ENCODE data around the gene TNS1.

Gene TNS1

GRCh38 chr2:217999595-217999959, 3.2 kb downstream of the TNS1 start:
- Histone ChIP-seq H3K27ac (ENCODE audit: low read length) (no peak overlapping the region), H3K9me2 (replicated peaks; ENCODE audit: insufficient read depth, low read length) (no peaks in the 10 kb centered on the region), H3K4me2 (ENCODE audit: low read depth, low read length) (no peak overlapping the region), H4K20me1 (ENCODE audit: insufficient read depth, low read length) (no peaks in the 10 kb centered on the region), H3F3A (ENCODE audit: insufficient read depth, low read length) (no peaks in the 10 kb centered on the region), H3K4me3 (ENCODE audit: low read length) (no peak overlapping the region), H3K79me2 (ENCODE audit: low read length) (no peaks in the 10 kb centered on the region), H3K9me3 (replicated peaks; ENCODE audit: insufficient read depth, low read length) (no peaks in the 10 kb centered on the region), H3K27me3 (replicated peaks; ENCODE audit: insufficient read depth, low read length) (no peaks in the 10 kb centered on the region), H3K4me1 (ENCODE audit: low read length) (no peaks in the 10 kb centered on the region), H2AFZ (ENCODE audit: low read length) (no peak overlapping the region), H3K36me3 (replicated peaks; ENCODE audit: insufficient read depth, low read length) (no peaks in the 10 kb centered on the region), H3K9ac (ENCODE audit: low read length) (no peak overlapping the region)
- DNase-seq: no peak
- TF ChIP-seq EZH2phosphoT487 (IDR thresholded peaks at IDR 0.05; ENCODE audit: low read length) (no peak), EZH2 (optimal IDR thresholded peaks at IDR 0.05; ENCODE audit: low read depth, low read length) (no peak), CTCF (IDR thresholded peaks at IDR 0.05; ENCODE audit: low read length) (no peak)

GRCh38 chr2:217998926-217999594, 3.7 kb downstream of the TNS1 start:
- H2AFZ ChIP-seq (ENCODE audit: low read length): no peak overlapping the region
- no peaks in the 10 kb centered on the region for H3K36me3 ChIP-seq (replicated peaks; ENCODE audit: insufficient read depth, low read length)
- no peaks in the 10 kb centered on the region for H3K79me2 ChIP-seq (ENCODE audit: low read length)
- TF ChIP-seq EZH2phosphoT487 (IDR thresholded peaks at IDR 0.05; ENCODE audit: low read length): no peak
- no peaks in the 10 kb centered on the region for H3K9me3 ChIP-seq (replicated peaks; ENCODE audit: insufficient read depth, low read length)
- H3F3A ChIP-seq (ENCODE audit: insufficient read depth, low read length): no peaks in the 10 kb centered on the region
- DNase-seq: no peak
- no peak overlapping the region for H3K9ac ChIP-seq (ENCODE audit: low read length)
- no peaks in the 10 kb centered on the region for H3K27me3 ChIP-seq (replicated peaks; ENCODE audit: insufficient read depth, low read length)
- no peak overlapping the region for H3K4me2 ChIP-seq (ENCODE audit: low read depth, low read length)
- no peaks in the 10 kb centered on the region for H3K4me1 ChIP-seq (ENCODE audit: low read length)
- H3K9me2 ChIP-seq (replicated peaks; ENCODE audit: insufficient read depth, low read length): no peaks in the 10 kb centered on the region
- H3K27ac ChIP-seq (ENCODE audit: low read length): no peak overlapping the region
- no peak overlapping the region for H3K4me3 ChIP-seq (ENCODE audit: low read length)
- no peaks in the 10 kb centered on the region for H4K20me1 ChIP-seq (ENCODE audit: insufficient read depth, low read length)

- Histone ChIP-seq H3K79me2 (ENCODE audit: low read length) (no peaks in the 10 kb centered on the region), H3K27me3 (replicated peaks; ENCODE audit: insufficient read depth, low read length) (0 out of 2 replicates have a peak, but pooled peaks cover 6% of the 10 kb centered on the region), H4K20me1 (ENCODE audit: insufficient read depth, low read length) (no peaks in the 10 kb centered on the region), H3K4me2 (ENCODE audit: low read depth, low read length) (no peak overlapping the region), H3K9ac (ENCODE audit: low read length) (no peak overlapping the region), H2AFZ (ENCODE audit: low read length) (no peak overlapping the region), H3F3A (ENCODE audit: insufficient read depth, low read length) (no peaks in the 10 kb centered on the region), H3K4me3 (ENCODE audit: low read length) (no peak overlapping the region), H3K9me3 (replicated peaks; ENCODE audit: insufficient read depth, low read length) (no peaks in the 10 kb centered on the region), H3K4me1 (ENCODE audit: low read length) (no peaks in the 10 kb centered on the region), H3K36me3 (replicated peaks; ENCODE audit: insufficient read depth, low read length) (no peaks in the 10 kb centered on the region), H3K27ac (ENCODE audit: low read length) (no peak overlapping the region), H3K9me2 (replicated peaks; ENCODE audit: insufficient read depth, low read length) (no peaks in the 10 kb centered on the region)
- no peak for DNase-seq
- no peak for TF ChIP-seq EZH2phosphoT487 (IDR thresholded peaks at IDR 0.05; ENCODE audit: low read length)
- TF ChIP-seq EZH2 (optimal IDR thresholded peaks at IDR 0.05; ENCODE audit: low read depth, low read length): no peak
- TF ChIP-seq CTCF (IDR thresholded peaks at IDR 0.05; ENCODE audit: low read length): no peak
These were observed 5.3 kb downstream of the TNS1 start for GRCh38 chr2:217997510-217997909.

- Histone ChIP-seq H3K4me1 (ENCODE audit: low read length) (no peaks in the 10 kb centered on the region), H3K79me2 (ENCODE audit: low read length) (no peaks in the 10 kb centered on the region), H3K9ac (ENCODE audit: low read length) (no peak overlapping the region), H3F3A (ENCODE audit: insufficient read depth, low read length) (no peaks in the 10 kb centered on the region), H3K9me2 (replicated peaks; ENCODE audit: insufficient read depth, low read length) (no peaks in the 10 kb centered on the region), H3K9me3 (replicated peaks; ENCODE audit: insufficient read depth, low read length) (no peaks in the 10 kb centered on the region), H3K4me3 (ENCODE audit: low read length) (no peak overlapping the region), H3K27me3 (replicated peaks; ENCODE audit: insufficient read depth, low read length) (0 out of 2 replicates have a peak, but pooled peaks cover 6% of the 10 kb centered on the region), H3K4me2 (ENCODE audit: low read depth, low read length) (no peak overlapping the region), H4K20me1 (ENCODE audit: insufficient read depth, low read length) (no peaks in the 10 kb centered on the region), H2AFZ (ENCODE audit: low read length) (no peak overlapping the region), H3K36me3 (replicated peaks; ENCODE audit: insufficient read depth, low read length) (no peaks in the 10 kb centered on the region), H3K27ac (ENCODE audit: low read length) (no peak overlapping the region)
- DNase-seq: no peak
- TF ChIP-seq CTCF (IDR thresholded peaks at IDR 0.05; ENCODE audit: low read length): no peak
- TF ChIP-seq EZH2 (optimal IDR thresholded peaks at IDR 0.05; ENCODE audit: low read depth, low read length): no peak
- no peak for TF ChIP-seq EZH2phosphoT487 (IDR thresholded peaks at IDR 0.05; ENCODE audit: low read length)
These were observed 6.4 kb downstream of the TNS1 start for GRCh38 chr2:217996361-217996760.

All from MM.1S (cell line).